ENCODE results near the gene USP17L21.
"Not testable (repeated sequence)": the region's sequence is repeated elsewhere in the genome, so short reads cannot be mapped to it uniquely, and the experiment has no call there.

USP17L21 gene, protein sequence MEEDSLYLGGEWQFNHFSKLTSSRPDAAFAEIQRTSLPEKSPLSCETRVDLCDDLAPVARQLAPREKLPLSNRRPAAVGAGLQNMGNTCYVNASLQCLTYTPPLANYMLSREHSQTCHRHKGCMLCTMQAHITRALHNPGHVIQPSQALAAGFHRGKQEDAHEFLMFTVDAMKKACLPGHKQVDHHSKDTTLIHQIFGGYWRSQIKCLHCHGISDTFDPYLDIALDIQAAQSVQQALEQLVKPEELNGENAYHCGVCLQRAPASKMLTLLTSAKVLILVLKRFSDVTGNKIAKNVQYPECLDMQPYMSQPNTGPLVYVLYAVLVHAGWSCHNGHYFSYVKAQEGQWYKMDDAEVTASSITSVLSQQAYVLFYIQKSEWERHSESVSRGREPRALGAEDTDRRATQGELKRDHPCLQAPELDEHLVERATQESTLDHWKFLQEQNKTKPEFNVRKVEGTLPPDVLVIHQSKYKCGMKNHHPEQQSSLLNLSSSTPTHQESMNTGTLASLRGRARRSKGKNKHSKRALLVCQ

DNA sequence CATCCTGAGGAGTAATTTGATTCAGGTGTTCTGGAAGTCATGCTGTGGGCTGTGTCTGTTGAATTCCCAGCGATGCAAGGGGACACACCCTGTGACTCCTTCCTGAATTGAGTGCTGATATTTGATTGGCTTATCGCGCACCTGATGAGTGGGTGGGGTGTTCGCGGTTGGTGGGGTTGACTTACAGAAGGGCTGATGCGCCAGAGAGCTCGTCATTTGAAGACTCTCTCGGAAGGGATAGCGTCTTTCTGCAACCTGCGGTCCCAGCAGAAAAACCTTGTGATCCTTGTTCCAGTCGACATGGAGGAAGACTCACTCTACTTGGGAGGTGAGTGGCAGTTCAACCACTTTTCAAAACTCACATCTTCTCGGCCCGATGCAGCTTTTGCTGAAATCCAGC, at the start of gene USP17L21:
Gene USP17L21, plus strand, starts transcription at position 301 of the 400 bp plus-strand sequence. Its CDS starts 0 bp downstream, at position 301.
- DNase-seq = not testable (repeated sequence)

DNA sequence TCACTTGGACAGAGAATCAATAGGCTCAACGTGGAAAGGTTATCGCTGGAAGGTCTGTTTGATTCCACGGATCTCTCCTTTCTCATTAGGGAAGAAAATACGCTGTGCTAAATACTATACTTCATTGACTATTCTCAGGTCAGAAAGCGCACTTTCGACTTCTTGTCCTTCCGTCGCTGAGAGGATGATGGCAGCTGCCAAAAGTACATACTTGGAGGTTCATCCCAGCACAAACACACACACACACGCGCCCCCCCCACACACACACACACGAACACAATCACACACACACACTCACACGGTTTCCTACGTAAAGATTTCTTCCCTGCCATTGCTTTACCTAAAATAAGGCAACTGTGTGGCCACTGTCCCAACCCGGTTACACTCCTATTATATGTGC, 48.0 kb upstream of the USP17L21 start:
- DNase-seq = not testable (repeated sequence)

DNA sequence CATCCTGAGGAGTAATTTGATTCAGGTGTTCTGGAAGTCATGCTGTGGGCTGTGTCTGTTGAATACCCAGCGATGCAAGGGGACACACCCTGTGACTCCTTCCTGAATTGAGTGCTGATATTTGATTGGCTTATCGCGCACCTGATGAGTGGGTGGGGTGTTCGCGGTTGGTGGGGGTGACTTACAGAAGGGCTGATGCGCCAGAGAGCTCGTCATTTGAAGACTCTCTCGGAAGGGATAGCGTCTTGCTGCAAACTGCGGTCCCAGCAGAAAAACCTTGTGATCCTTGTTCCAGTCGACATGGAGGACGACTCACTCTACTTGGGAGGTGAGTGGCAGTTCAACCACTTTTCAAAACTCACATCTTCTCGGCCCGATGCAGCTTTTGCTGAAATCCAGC, 47.6 kb upstream of the USP17L21 start, which contains the start of gene USP17L11:
Gene USP17L11, plus strand, starts transcription at position 301 of the 400 bp plus-strand sequence. Its CDS starts 0 bp downstream, at position 301.
- not testable (repeated sequence) for DNase-seq

DNA sequence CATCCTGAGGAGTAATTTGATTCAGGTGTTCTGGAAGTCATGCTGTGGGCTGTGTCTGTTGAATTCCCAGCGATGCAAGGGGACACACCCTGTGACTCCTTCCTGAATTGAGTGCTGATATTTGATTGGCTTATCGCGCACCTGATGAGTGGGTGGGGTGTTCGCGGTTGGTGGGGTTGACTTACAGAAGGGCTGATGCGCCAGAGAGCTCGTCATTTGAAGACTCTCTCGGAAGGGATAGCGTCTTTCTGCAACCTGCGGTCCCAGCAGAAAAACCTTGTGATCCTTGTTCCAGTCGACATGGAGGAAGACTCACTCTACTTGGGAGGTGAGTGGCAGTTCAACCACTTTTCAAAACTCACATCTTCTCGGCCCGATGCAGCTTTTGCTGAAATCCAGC, 42.8 kb upstream of the USP17L21 start, which contains the start of gene USP17L12:
Gene USP17L12, plus strand, starts transcription at position 301 of the 400 bp plus-strand sequence. Its CDS starts 0 bp downstream, at position 301.
- not testable (repeated sequence) for DNase-seq

DNA sequence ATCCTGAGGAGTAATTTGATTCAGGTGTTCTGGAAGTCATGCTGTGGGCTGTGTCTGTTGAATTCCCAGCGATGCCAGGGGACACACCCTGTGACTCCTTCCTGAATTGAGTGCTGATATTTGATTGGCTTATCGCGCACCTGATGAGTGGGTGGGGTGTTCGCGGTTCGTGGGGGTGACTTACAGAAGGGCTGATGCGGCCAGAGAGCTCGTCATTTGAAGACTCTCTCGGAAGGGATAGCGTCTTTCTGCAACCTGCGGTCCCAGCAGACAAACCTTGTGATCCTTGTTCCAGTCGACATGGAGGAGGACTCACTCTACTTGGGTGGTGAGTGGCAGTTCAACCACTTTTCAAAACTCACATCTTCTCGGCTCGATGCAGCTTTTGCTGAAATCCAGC, 38.1 kb upstream of the USP17L21 start, which contains the start of gene USP17L13:
Gene USP17L13, plus strand, starts transcription at position 301 of the 400 bp plus-strand sequence. Its CDS starts 0 bp downstream, at position 301.
- DNase-seq = not testable (repeated sequence)

DNA sequence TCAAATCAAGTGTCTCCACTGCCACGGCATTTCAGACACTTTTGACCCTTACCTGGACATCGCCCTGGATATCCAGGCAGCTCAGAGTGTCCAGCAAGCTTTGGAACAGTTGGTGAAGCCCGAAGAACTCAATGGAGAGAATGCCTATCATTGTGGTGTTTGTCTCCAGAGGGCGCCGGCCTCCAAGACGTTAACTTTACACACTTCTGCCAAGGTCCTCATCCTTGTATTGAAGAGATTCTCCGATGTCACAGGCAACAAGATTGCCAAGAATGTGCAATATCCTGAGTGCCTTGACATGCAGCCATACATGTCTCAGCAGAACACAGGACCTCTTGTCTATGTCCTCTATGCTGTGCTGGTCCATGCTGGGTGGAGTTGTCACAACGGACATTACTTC, 32.4 kb upstream of the USP17L21 start:
- not testable (repeated sequence) for DNase-seq

DNA sequence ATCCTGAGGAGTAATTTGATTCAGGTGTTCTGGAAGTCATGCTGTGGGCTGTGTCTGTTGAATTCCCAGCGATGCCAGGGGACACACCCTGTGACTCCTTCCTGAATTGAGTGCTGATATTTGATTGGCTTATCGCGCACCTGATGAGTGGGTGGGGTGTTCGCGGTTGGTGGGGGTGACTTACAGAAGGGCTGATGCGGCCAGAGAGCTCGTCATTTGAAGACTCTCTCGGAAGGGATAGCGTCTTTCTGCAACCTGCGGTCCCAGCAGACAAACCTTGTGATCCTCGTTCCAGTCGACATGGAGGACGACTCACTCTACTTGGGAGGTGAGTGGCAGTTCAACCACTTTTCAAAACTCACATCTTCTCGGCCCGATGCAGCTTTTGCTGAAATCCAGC, 28.6 kb upstream of the USP17L21 start, which contains the start of gene USP17L15:
Gene USP17L15, plus strand, starts transcription at position 301 of the 400 bp plus-strand sequence. Its CDS starts 0 bp downstream, at position 301.
- DNase-seq = not testable (repeated sequence)

DNA sequence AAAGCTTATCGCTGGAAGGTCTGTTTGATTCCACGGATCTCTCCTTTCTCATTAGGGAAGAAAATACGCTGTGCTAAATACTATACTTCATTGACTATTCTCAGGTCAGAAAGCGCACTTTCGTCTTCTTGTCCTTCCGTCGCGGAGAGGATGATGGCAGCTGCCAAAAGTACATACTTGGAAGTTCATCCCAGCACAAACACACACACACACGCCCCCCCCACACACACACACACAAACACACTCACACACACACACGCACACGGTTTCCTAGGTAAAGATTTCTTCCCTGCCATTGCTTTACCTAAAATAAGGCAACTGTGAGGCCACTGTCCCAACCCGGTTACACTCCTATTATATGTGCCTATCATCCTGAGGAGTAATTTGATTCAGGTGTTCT, 24.2 kb upstream of the USP17L21 start:
- DNase-seq = not testable (repeated sequence)

DNA sequence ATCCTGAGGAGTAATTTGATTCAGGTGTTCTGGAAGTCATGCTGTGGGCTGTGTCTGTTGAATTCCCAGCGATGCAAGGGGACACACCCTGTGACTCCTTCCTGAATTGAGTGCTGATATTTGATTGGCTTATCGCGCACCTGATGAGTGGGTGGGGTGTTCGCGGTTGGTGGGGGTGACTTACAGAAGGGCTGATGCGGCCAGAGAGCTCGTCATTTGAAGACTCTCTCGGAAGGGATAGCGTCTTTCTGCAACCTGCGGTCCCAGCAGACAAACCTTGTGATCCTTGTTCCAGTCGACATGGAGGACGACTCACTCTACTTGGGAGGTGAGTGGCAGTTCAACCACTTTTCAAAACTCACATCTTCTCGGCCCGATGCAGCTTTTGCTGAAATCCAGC, 19.1 kb upstream of the USP17L21 start, which contains the start of gene USP17L17:
Gene USP17L17, plus strand, starts transcription at position 301 of the 400 bp plus-strand sequence. Its CDS starts 0 bp downstream, at position 301.
- not testable (repeated sequence) for DNase-seq

DNA sequence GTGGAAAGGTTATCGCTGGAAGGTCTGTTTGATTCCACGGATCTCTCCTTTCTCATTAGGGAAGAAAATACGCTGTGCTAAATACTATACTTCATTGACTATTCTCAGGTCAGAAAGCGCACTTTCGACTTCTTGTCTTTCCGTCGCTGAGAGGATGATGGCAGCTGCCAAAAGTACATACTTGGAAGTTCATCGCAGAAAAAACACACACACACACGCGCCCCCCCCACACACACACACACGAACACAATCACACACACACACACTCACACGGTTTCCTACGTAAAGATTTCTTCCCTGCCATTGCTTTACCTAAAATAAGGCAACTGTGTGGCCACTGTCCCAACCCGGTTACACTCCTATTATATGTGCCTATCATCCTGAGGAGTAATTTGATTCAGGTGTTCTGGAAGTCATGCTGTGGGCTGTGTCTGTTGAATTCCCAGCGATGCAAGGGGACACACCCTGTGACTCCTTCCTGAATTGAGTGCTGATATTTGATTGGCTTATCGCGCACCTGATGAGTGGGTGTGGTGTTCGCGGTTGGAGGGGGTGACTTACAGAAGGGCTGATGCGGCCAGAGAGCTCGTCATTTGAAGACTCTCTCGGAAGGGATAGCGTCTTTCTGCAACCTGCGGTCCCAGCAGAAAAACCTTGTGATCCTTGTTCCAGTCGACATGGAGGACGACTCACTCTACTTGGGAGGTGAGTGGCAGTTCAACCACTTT, 14.6 kb upstream of the USP17L21 start, which contains the start of gene USP17L18:
Gene USP17L18, plus strand, starts transcription at position 678 of the 728 bp plus-strand sequence. Its CDS starts 0 bp downstream, at position 678.
- DNase-seq = peak; percentile 27

DNA sequence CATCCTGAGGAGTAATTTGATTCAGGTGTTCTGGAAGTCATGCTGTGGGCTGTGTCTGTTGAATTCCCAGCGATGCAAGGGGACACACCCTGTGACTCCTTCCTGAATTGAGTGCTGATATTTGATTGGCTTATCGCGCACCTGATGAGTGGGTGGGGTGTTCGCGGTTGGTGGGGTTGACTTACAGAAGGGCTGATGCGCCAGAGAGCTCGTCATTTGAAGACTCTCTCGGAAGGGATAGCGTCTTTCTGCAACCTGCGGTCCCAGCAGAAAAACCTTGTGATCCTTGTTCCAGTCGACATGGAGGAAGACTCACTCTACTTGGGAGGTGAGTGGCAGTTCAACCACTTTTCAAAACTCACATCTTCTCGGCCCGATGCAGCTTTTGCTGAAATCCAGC, 9.6 kb upstream of the USP17L21 start, which contains the start of gene USP17L19:
Gene USP17L19, plus strand, starts transcription at position 301 of the 400 bp plus-strand sequence. Its CDS starts 0 bp downstream, at position 301.
- not testable (repeated sequence) for DNase-seq

DNA sequence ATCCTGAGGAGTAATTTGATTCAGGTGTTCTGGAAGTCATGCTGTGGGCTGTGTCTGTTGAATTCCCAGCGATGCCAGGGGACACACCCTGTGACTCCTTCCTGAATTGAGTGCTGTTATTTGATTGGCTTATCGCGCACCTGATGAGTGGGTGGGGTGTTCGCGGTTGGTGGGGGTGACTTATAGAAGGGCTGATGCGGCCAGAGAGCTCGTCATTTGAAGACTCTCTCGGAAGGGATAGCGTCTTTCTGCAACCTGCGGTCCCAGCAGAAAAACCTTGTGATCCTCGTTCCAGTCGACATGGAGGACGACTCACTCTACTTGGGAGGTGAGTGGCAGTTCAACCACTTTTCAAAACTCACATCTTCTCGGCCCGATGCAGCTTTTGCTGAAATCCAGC, 4.8 kb upstream of the USP17L21 start, which contains the start of gene USP17L20:
Gene USP17L20, plus strand, starts transcription at position 301 of the 400 bp plus-strand sequence. Its CDS starts 0 bp downstream, at position 301.
- not testable (repeated sequence) for DNase-seq

DNA sequence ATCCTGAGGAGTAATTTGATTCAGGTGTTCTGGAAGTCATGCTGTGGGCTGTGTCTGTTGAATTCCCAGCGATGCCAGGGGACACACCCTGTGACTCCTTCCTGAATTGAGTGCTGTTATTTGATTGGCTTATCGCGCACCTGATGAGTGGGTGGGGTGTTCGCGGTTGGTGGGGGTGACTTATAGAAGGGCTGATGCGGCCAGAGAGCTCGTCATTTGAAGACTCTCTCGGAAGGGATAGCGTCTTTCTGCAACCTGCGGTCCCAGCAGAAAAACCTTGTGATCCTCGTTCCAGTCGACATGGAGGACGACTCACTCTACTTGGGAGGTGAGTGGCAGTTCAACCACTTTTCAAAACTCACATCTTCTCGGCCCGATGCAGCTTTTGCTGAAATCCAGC, 4.6 kb downstream of the USP17L21 start, which contains the start of gene USP17L22:
Gene USP17L22, plus strand, starts transcription at position 301 of the 400 bp plus-strand sequence. Its CDS starts 0 bp downstream, at position 301.
- not testable (repeated sequence) for DNase-seq

DNA sequence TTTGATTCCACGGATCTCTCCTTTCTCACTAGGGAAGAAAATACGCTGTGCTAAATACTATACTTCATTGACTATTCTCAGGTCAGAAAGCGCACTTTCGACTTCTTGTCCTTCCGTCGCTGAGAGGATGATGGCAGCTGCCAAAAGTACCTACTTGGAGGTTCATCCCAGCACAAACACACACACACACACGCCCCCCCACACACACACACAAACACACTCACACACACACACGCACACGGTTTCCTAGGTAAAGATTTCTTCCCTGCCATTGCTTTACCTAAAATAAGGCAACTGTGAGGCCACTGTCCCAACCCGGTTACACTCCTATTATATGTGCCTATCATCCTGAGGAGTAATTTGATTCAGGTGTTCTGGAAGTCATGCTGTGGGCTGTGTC, 9.0 kb downstream of the USP17L21 start:
- peak; percentile 39 for DNase-seq
